NCI-H2107 (cell line): ENCODE data around the gene GNGT1.

Source experiments
- DNase-seq: peaks from one replicate; lab custom pipeline; 2025; lab: John Stamatoyannopoulos, UW

GNGT1 gene

GRCh38 chr7:93906267-93906666 is at the start of gene GNGT1:
GNGT1 (plus strand) TSS chr7:93906567; CDS start chr7:93906747, 180 bp downstream.
- no peak for DNase-seq

DNA sequence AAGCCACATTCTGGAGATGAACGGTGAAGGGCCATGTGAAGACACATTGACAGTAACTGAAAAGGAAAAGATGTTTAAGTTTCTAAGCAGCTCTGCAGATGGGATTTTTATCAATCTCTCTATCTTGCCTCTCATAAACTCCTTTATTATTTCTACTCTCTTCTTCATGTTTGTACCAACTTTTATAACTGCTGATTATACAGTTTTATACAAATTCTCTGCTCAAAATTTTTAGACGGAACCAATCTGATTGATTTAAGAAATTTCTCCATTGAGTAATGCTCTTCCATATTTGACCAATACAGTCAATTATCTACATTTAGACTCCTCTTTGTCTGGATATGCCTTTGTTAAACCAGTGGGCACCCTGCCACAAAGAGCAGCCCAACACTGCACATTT is 47.5 kb upstream of the GNGT1 start:
- DNase-seq, result no peak

- no peak for DNase-seq
Observed at GRCh38 chr7:93860261-93860660, 46.1 kb upstream of the GNGT1 start.

GRCh38 chr7:93861325-93861949 is 44.9 kb upstream of the GNGT1 start:
- DNase-seq, result no peak

GRCh38 chr7:93862651-93863050 is 43.7 kb upstream of the GNGT1 start:
- no peak for DNase-seq

GRCh38 chr7:93866886-93867285 is 39.5 kb upstream of the GNGT1 start:
- no peak for DNase-seq

GRCh38 chr7:93873998-93874574 is 32.3 kb upstream of the GNGT1 start:
- no peak for DNase-seq

DNA sequence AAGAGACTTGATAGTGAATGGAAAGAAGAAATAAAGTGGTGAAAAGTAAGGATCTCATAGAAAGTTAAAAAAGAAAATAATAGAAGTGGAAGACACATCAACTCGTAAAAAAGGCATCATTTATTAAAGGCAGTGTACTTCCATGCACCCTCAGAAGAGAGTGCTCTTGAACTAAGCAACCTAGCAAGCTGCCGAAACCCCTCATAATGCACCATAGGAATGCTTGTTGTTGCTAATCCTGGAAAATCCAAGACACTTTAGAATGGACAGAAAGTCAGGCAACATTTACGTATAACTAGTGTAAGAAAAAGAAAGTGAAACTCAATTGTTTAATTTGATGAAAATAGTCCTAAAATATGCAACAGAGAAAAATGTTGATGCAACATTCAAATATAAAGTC is 28.6 kb upstream of the GNGT1 start:
- DNase-seq, result no peak

DNA sequence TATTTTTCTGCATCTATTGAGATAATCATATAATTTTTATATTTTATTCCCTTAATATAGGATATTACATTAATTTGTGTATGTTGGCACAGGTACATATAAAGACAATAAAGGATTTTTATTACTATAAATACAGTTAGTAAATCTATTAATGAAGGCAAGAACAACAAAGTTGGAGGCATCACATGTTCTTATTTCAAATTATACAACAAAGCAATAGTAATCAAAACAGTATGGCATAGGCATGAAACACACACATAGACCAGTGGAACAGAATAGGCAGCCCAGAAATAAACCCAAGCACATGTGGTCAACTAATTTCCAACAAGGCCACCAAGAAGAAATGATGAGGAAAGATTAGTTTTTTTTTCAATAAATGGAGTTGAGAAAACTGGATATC is 27.0 kb upstream of the GNGT1 start:
- no peak for DNase-seq

DNA sequence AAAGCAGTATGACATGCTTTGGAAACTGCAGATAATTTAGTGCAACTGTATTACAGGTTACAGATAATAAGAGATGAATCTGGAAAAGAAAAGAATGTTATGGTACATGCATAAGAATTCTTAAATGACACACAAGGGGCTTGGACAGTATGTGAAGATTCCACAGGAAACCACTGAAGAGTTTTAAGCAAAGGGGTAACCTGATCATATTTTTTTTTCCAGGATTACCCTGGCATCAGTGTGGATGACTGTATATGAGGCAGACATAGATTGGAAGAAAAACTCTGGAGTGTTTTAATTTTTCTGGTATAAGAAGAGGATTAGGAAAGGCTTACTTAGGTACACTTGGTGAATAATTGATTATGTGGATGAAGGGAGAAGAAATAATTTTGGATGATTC is 23.9 kb upstream of the GNGT1 start:
- no peak for DNase-seq

DNA sequence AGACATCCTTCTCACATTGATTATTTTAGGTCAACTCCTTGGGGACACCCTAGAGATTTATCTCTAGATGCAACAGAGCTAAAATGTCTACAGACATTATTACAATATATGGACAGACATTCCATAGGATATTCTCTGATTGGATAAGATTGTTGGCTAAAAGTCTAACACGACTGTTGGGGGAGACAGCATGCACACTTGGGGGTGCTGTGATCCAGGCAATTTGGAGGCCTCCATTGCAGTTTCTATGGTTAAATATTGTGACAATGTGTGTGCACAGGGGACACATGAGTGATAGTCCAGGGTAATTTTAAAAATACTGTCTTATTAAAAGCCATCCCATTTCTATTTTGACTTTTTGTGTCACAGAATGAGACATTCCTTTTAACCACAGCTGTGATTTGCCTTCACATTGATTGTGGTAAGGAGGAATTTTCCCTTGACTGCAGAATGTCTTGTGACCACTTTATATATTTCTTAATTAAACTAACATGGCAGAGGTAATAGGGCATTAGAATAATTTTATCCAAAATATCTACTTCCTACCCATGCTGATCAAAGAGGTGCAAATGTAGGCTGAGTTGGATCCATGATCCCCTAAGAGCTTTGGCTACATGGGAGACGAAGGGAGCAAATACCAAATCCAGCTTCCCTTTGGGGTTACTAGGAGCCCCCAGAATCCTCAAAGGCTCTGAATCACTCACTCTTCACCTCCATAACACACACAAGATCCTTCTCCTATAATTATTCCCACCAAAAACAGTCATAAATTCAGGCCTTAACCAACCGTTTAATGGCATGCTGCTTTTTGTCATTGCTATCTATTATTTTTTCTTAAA is 23.1 kb upstream of the GNGT1 start:
- no peak for DNase-seq

DNA sequence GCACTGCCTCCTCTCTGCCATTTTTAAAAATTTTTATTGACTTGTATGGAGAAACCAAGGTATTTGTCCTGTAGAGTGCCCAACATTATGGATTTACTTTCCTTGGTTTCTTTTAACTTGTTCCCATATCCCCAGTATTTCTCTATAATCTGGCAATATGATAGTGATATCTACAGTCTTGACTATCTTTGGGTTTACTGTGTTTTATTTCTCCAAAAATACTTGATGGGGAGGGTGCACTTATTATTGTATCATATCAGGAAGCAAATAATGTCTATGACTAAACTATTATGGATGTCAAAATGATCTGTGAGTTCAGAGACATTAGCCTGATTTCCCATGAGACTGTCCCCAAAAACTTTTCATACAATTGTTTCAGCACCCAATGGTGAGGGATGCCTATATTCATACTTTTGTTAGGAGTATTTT is 22.4 kb upstream of the GNGT1 start:
- no peak for DNase-seq

- no peak for DNase-seq
Observed at GRCh38 chr7:93884541-93884940, 21.8 kb upstream of the GNGT1 start.

DNA sequence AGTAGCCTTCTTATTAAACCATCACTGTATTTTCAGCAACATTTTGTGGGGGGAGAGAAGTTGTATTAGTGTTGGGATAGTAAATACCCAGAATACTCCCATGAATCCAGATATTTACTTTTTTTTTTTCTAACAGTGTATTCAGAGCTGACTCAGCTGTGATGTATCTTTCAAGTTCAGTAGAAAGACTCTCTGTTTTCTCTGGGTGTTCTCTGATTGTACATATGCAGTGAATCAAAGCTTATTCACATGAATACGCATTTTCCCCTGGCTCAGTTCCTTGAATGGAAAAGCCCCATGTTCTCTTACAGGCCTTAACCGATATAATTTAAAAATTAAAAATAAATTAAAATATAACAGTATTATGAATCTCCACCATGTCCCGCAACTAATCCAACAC is 17.1 kb upstream of the GNGT1 start:
- DNase-seq, result no peak

DNA sequence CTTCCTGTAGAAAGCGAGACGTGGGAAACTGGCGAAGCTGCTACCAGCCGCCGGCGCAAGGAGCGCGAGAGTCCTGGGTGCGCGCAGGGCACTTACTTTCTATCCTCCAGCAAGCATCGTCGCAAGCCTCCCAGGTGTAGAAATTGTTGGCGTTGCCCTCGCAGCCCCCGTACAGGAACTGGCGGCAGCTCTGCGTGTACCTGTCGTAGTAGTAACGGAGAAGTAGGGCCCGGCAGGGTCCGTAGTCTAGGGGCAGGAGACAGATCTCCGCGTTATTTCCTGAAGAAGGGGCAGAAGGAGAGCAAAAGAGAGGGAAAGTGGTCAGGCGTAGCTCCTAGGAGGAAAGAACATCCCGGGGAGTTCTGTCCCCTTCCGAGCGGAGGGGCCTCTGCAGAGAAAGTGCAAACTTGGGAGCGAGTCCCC is 16.3 kb upstream of the GNGT1 start:
- no peak for DNase-seq

GRCh38 chr7:93890464-93891068 is 15.8 kb upstream of the GNGT1 start, which contains the start of gene TFPI2:
TFPI2 (minus strand) TSS chr7:93890753; CDS start chr7:93890678, 75 bp downstream.
- no peak for DNase-seq

DNA sequence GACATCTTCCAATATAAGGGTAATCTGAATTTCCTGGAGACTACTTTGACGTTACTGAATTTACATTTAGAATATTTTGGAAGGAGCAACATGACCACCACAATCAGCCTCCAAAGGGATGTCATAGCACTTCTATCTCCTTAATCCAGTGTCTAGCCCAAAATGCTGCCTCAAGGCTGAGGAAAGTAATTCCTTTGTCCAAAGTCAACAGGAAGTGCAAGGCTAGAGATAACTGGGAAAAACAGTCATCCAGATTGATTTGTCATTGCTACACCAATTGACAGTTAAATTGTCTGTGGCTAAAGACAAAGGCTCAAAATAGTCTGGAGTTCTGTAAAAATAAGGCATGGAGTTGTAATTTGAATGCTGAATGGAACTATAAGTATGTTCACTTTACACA is 11.9 kb upstream of the GNGT1 start:
- DNase-seq, result no peak

DNA sequence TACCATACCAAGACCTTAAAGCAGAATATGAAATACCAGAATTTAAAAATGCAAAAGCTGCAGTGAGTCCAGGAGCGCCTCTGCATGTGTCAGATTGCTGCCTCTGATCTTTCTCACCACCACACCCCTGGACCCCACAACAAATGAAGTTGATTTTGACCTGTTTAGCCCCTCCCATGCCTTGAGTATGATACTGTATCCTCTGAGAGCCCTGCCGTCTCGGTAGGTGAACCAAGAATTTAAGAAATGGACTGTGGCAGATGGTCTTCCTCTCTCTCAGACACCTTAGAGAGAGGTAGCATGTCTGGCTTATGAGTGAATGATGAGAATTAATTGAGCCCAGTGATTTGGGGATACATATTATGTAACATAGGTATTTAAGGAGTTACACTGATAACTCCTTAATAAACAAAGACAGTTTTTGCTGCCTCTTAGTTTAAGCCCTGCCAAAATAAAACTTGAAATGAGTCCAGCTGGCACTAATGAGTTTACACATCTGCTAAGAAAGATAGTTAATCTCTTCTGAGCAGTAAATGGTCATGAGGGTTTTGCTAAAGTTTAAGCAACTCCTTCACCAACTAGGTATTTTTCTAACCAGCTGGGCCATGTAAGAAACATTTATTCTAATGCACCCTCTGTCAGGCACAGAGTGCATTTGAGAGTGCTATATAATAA is 11.3 kb upstream of the GNGT1 start:
- no peak for DNase-seq

DNA sequence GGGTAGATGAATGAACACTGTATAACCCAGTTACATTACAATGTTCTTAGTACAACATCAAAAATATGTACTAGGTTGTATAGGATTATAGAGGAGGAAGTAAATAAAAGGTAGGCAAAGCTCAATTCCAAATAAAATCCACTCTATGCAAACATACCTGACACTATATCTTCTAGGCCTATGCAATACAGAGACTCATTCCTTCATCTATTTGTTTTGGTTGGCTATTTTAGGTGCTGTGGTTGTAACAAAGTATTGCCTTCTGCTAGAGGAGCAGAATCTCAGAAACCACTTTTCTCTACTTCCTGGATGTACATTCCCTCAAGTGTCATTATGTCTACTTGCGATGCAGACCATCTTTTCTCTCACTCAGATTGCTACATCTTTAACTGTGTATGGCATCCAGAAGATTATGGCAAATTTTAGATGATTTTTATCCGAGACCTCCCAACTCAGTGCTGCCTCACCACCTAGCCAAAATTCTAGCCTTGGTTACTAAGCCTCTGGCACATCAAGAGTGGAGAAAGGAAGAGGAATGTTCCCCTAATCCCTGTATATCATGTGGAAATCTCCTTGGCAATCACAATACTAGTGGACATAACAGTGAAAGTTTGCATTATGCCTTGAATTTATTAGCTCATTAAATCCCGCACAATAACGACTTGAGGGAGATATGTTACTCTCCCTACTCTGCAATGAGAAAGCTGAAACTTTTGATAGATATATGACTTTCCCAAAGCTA is 10.3 kb upstream of the GNGT1 start:
- DNase-seq, result no peak

GRCh38 chr7:93897680-93898079 is 8.7 kb upstream of the GNGT1 start:
- no peak for DNase-seq

GRCh38 chr7:93902777-93903423 is 3.5 kb upstream of the GNGT1 start:
- DNase-seq, result no peak
